ENCODE measurements around the gene CALHM6.

The CALHM6 gene

GRCh38 chr6:116443105-116443504, 18.1 kb upstream of the CALHM6 start:
- H3K79me2 ChIP-seq (ENCODE audit: insufficient read depth, low read length), result no peaks in the 10 kb centered on the region
- H3K4me2 ChIP-seq (ENCODE audit: low read depth, low read length, poor library complexity, severe bottlenecking), result no peak overlapping the region
- H3K4me3 ChIP-seq (ENCODE audit: insufficient read depth, low read length, poor library complexity, severe bottlenecking), result no peak overlapping the region
- H3K27ac ChIP-seq (ENCODE audit: low read depth, low read length), result no peak overlapping the region
- H3K9me3 ChIP-seq (ENCODE audit: insufficient read depth, low read length), result no peaks in the 10 kb centered on the region
- H3K9me2 ChIP-seq (replicated peaks; ENCODE audit: insufficient read depth, low read length), result no peaks in the 10 kb centered on the region
- H4K20me1 ChIP-seq (ENCODE audit: low read depth, low read length), result no peaks in the 10 kb centered on the region
- TF ChIP-seq CTCF (IDR thresholded peaks at IDR 0.05; ENCODE audit: insufficient read depth, low read length, poor library complexity, severe bottlenecking) (no peak), EZH2phosphoT487 (conservative IDR thresholded peaks at IDR 0.05; ENCODE audit: low read length) (no peak)
- no peak overlapping the region for H3K9ac ChIP-seq (ENCODE audit: low read length)
- H3K27me3 ChIP-seq (ENCODE audit: low read length), result no peaks in the 10 kb centered on the region
- H3K36me3 ChIP-seq (ENCODE audit: low read length), result no peaks in the 10 kb centered on the region
- no peak overlapping the region for H2AFZ ChIP-seq (ENCODE audit: low read depth, low read length, severe bottlenecking)
- no peaks in the 10 kb centered on the region for H3F3A ChIP-seq (ENCODE audit: insufficient read depth)

- Histone ChIP-seq H3K36me3 (ENCODE audit: low read length) (no peaks in the 10 kb centered on the region), H3K9me3 (ENCODE audit: insufficient read depth, low read length) (no peaks in the 10 kb centered on the region), H3F3A (ENCODE audit: insufficient read depth) (no peaks in the 10 kb centered on the region), H3K9me2 (replicated peaks; ENCODE audit: insufficient read depth, low read length) (no peaks in the 10 kb centered on the region), H3K27me3 (ENCODE audit: low read length) (no peaks in the 10 kb centered on the region), H3K4me3 (ENCODE audit: insufficient read depth, low read length, poor library complexity, severe bottlenecking) (no peak overlapping the region), H3K79me2 (ENCODE audit: insufficient read depth, low read length) (no peaks in the 10 kb centered on the region), H2AFZ (ENCODE audit: low read depth, low read length, severe bottlenecking) (no peak overlapping the region), H3K9ac (ENCODE audit: low read length) (no peak overlapping the region), H3K4me2 (ENCODE audit: low read depth, low read length, poor library complexity, severe bottlenecking) (no peak overlapping the region), H3K27ac (ENCODE audit: low read depth, low read length) (no peak overlapping the region), H4K20me1 (ENCODE audit: low read depth, low read length) (no peaks in the 10 kb centered on the region)
- TF ChIP-seq CTCF (IDR thresholded peaks at IDR 0.05; ENCODE audit: insufficient read depth, low read length, poor library complexity, severe bottlenecking) (peak; percentile 42), EZH2phosphoT487 (conservative IDR thresholded peaks at IDR 0.05; ENCODE audit: low read length) (no peak)
Measured at GRCh38 chr6:116444092-116444491, 17.1 kb upstream of the CALHM6 start.

- TF ChIP-seq EZH2phosphoT487 (conservative IDR thresholded peaks at IDR 0.05; ENCODE audit: low read length) (no peak), CTCF (IDR thresholded peaks at IDR 0.05; ENCODE audit: insufficient read depth, low read length, poor library complexity, severe bottlenecking) (no peak)
- H3K27ac ChIP-seq (ENCODE audit: low read depth, low read length), result no peak overlapping the region
- no peak overlapping the region for H3K9ac ChIP-seq (ENCODE audit: low read length)
- no peak overlapping the region for H2AFZ ChIP-seq (ENCODE audit: low read depth, low read length, severe bottlenecking)
- H4K20me1 ChIP-seq (ENCODE audit: low read depth, low read length), result no peaks in the 10 kb centered on the region
- H3K4me2 ChIP-seq (ENCODE audit: low read depth, low read length, poor library complexity, severe bottlenecking), result no peak overlapping the region
- no peaks in the 10 kb centered on the region for H3K9me2 ChIP-seq (replicated peaks; ENCODE audit: insufficient read depth, low read length)
- no peaks in the 10 kb centered on the region for H3K9me3 ChIP-seq (ENCODE audit: insufficient read depth, low read length)
- H3K79me2 ChIP-seq (ENCODE audit: insufficient read depth, low read length), result no peaks in the 10 kb centered on the region
- H3F3A ChIP-seq (ENCODE audit: insufficient read depth), result no peaks in the 10 kb centered on the region
- H3K27me3 ChIP-seq (ENCODE audit: low read length), result no peaks in the 10 kb centered on the region
- no peak overlapping the region for H3K4me3 ChIP-seq (ENCODE audit: insufficient read depth, low read length, poor library complexity, severe bottlenecking)
- no peaks in the 10 kb centered on the region for H3K36me3 ChIP-seq (ENCODE audit: low read length)
Measured at GRCh38 chr6:116444575-116444974, 16.6 kb upstream of the CALHM6 start.
